K562 (cell line): ENCODE measurements around the gene PMF1. TPM values are rescaled to one million over a fixed set of nuclear protein-coding genes. Genes with fewer than 3 reads are reported as not detected.

Source experiments
- ATAC-seq: fragments of 200-7000 bp; cut with Tn5 transposase; 3 replicates; pipeline ENCODE4 v1.9.1; 2020; ENCODE audit warnings: moderate library complexity
- BruUV-seq: library from RNA; stranded (reverse); fragments of 400-500 nt; replicated peaks from 2 replicates; lab custom pipeline; 2021; lab: Mats Ljungman, UMichigan
- CTCF ChIA-PET: fragments of 300-600 bp; formaldehyde crosslinking; extraction: SDS; loops from one replicate; lab custom pipeline; 2021; ENCODE audit warnings: low intra/inter-chr PET ratio; lab: Yijun Ruan, JAX
- POLR2A ChIA-PET: fragments of 300-600, 350-650 bp; sonication (Branson Sonifier 250); formaldehyde crosslinking; extraction: SDS; loops from one replicate; lab custom pipeline; 2021; ENCODE audit warnings: antibody characterized with exemption, inconsistent platforms; lab: Yijun Ruan, JAX
- DNase-seq, 4 experiments: peaks; one replicate each; pipeline versions ENCODE4 v3.0.0 to v3.0.0-alpha.2; 2011 to 2018; ENCODE audit warnings: low spot score in 3 of 4, mixed read lengths in 3 of 4; ENCODE audit errors: extremely low read depth in 1 of 4
- FAIRE-seq: peaks from 2 replicates; lab custom pipeline; 2011; peaks lifted over from hg19 to GRCh38; lab: Jason Lieb, UNC
- H2AFZ ChIP-seq: 2 replicates; pipeline ENCODE4 v1.6.0; 2011; ENCODE audit warnings: low read depth, low read length, control low read depth, inconsistent platforms
- H3K27ac ChIP-seq: fragments of 200-600 bp; 3 replicates; pipeline ENCODE4 v1.8.0; 2011; ENCODE audit warnings: low read depth, mild to moderate bottlenecking, control low read depth, inconsistent platforms, low read length, moderate library complexity, mixed read lengths; ENCODE audit errors: extremely low read depth
- H3K27me3 ChIP-seq, 2 experiments: fragments of 300-600 bp in 1 of 2; 2 replicates in 1 of 2; 3 replicates in 1 of 2; pipeline versions ENCODE4 v1.6.0 to v1.8.0; 2011; ENCODE audit warnings: inconsistent platforms in 2 of 2, low read length in 2 of 2, mild to moderate bottlenecking in 1 of 2, mixed read lengths in 1 of 2, moderate library complexity in 1 of 2; ENCODE audit not compliant: control insufficient read depth in 2 of 2, insufficient read depth in 2 of 2
- H3K36me3 ChIP-seq: fragments of 300-600 bp; 3 replicates; pipeline ENCODE4 v1.8.0; 2011; ENCODE audit warnings: mild to moderate bottlenecking, low read length, inconsistent platforms; ENCODE audit not compliant: control insufficient read depth, insufficient read depth
- H3K4me1 ChIP-seq, 2 experiments: fragments of 200-600 bp in 1 of 2; replicated peaks in 1 of 2; 2 replicates in 1 of 2; 3 replicates in 1 of 2; pipeline versions ENCODE4 v1.5.1 to v1.8.0; 2011; ENCODE audit warnings: inconsistent platforms in 2 of 2, low read length in 2 of 2, mild to moderate bottlenecking in 1 of 2, mixed read lengths in 1 of 2, moderate library complexity in 1 of 2; ENCODE audit not compliant: control insufficient read depth in 2 of 2, insufficient read depth in 2 of 2
- H3K4me2 ChIP-seq: 2 replicates; pipeline ENCODE4 v1.6.1; 2011; ENCODE audit warnings: low read length, control low read depth, inconsistent platforms, mixed read lengths; ENCODE audit not compliant: insufficient read depth
- H3K4me3 ChIP-seq: fragments of 200-600 bp; sonication (generic), shearing (Covaris generic); 2 replicates; pipeline ENCODE4 v1.5.1; 2016; ENCODE audit warnings: control low read depth, inconsistent platforms
- H3K79me2 ChIP-seq: fragments of 200-600 bp; 3 replicates; pipeline ENCODE4 v1.8.0; 2011; ENCODE audit warnings: low read length, inconsistent platforms; ENCODE audit not compliant: control insufficient read depth, insufficient read depth
- H3K9ac ChIP-seq, 2 experiments: 2 replicates each; pipeline versions ENCODE4 v1.6.0 to v1.6.1; 2011; ENCODE audit warnings: low read depth in 2 of 2, low read length in 2 of 2, control low read depth in 1 of 2, inconsistent platforms in 1 of 2, mild to moderate bottlenecking in 1 of 2, mixed read lengths in 1 of 2; ENCODE audit not compliant: insufficient read depth in 1 of 2
- H3K9me1 ChIP-seq: one replicate; pipeline ENCODE4 v1.6.0; 2011; ENCODE audit warnings: inconsistent platforms, mild to moderate bottlenecking, low read length, moderate library complexity; ENCODE audit not compliant: control insufficient read depth, insufficient read depth
- H3K9me3 ChIP-seq: replicated peaks from 2 replicates; pipeline ENCODE4 v1.5.1; 2011; ENCODE audit warnings: low read depth, low read length, inconsistent platforms; ENCODE audit not compliant: control insufficient read depth, insufficient read depth
- H4K20me1 ChIP-seq: replicated peaks from 2 replicates; pipeline ENCODE4 v1.6.1; 2011; ENCODE audit warnings: low read length, inconsistent platforms, mixed read lengths; ENCODE audit not compliant: control insufficient read depth, insufficient read depth
- GABPA ChIP-seq: fragments of 200-800 bp; sonication (Bioruptor generic); conservative IDR thresholded peaks from 2 replicates; pipeline ENCODE4 v1.6.1; 2016; ENCODE audit warnings: low read depth, missing genetic modification characterization, missing compliant biosample characterization
- HSF4 ChIP-seq: fragments of 250-450 bp; sonication (Bioruptor Pico); IDR thresholded peaks from 2 replicates; pipeline ENCODE4 v2.1.2; 2022; ENCODE audit warnings: mild to moderate bottlenecking, moderate library complexity, borderline replicate concordance
- MAFF ChIP-seq: IDR thresholded peaks from 2 replicates; pipeline ENCODE4 v1.6.1; 2012; ENCODE audit warnings: low read length, improper control_type of control experiment
- PHF20 ChIP-seq: fragments of 450-650 bp; IDR thresholded peaks from 2 replicates; pipeline ENCODE4 v1.6.1; 2018; ENCODE audit not compliant: partially characterized antibody
- SIN3A ChIP-seq, 2 experiments: fragments of 150-350 bp in 1 of 2; IDR thresholded peaks; 2 replicates each; pipeline ENCODE4 v1.6.1; 2011 to 2016; ENCODE audit warnings: borderline replicate concordance in 2 of 2, low read depth in 2 of 2, low read length in 2 of 2, mild to moderate bottlenecking in 2 of 2, moderate library complexity in 2 of 2; ENCODE audit not compliant: control insufficient read depth in 1 of 2
- SNIP1 ChIP-seq: fragments of 450-650 bp; IDR thresholded peaks from 2 replicates; pipeline ENCODE4 v1.7.1; 2017; ENCODE audit warnings: low read depth, mild to moderate bottlenecking
- ZMIZ1 ChIP-seq, 2 experiments: fragments of 150-350 bp in 1 of 2; IDR thresholded peaks; 2 replicates each; pipeline ENCODE4 v1.6.1; 2012 to 2016; ENCODE audit warnings: low read depth in 2 of 2, low read length in 2 of 2, mild to moderate bottlenecking in 1 of 2, moderate library complexity in 1 of 2
- ZNF197 ChIP-seq: fragments of 200-800 bp; sonication (Bioruptor generic); IDR thresholded peaks from 2 replicates; pipeline ENCODE4 v1.6.1; 2016; ENCODE audit warnings: low read depth, missing genetic modification characterization, missing compliant biosample characterization
- ZNF324 ChIP-seq: fragments of 250-450 bp; sonication (Bioruptor Pico); IDR thresholded peaks from 2 replicates; pipeline ENCODE4 v1.4.0; 2020; ENCODE audit warnings: mild to moderate bottlenecking
- WGBS: fragments of 100-300 bp; shearing (Covaris generic); methylation state at CpG from one replicate; pipeline ENCODE4 v1.1.6; 2016; ENCODE audit warnings: low coverage, mixed read lengths; ENCODE audit not compliant: insufficient coverage; ENCODE audit errors: missing lambda C conversion rate; 5-methylcytosine and 5-hydroxymethylcytosine counted together
- in situ Hi-C: fragments of 300-500 bp; cut with MboI; formaldehyde crosslinking; loops from 4 replicates; pipeline ENCODE4 v1.15.0; 2018; ENCODE audit warnings: inconsistent platforms, mixed read lengths
- intact Hi-C: fragments of 100-400 bp; cut with micrococcal nuclease; formaldehyde crosslinking; loops from 2 replicates; pipeline ENCODE4 v1.14.2; 2022
- polyA plus RNA-seq, 8 experiments: library from polyadenylated mRNA; depleted of rRNA in 4 of 8; stranded (reverse) in 5 of 8; unstranded in 3 of 8; fragments of >200 nt; fragmentation: Nextera tagmentation in 2 of 8; fragmentation: Illumina TruSeq in 1 of 8; extraction: Ambion mirVana in 2 of 8; extraction: Trizol in 1 of 8; gene quantifications; 2 replicates each; pipeline versions ENCODE4 v1.2.1 to v1.2.3, GENCODE V29; 2011 to 2014; ENCODE audit warnings: inconsistent platforms in 1 of 8, missing spikeins in 1 of 8
- total RNA-seq, 7 experiments: library from RNA; depleted of rRNA in 6 of 7; stranded (reverse); fragments of >200 nt in 6 of 7; fragmentation: Illumina TruSeq in 2 of 7; extraction: Trizol in 2 of 7; gene quantifications; 2 replicates each; pipeline versions ENCODE4 v1.2.1 to v1.2.3, GENCODE V29; 2011 to 2021; ENCODE audit warnings: low replicate concordance in 1 of 7
- TF ChIP-seq, protein P1 (sequence below): sonication (generic); formaldehyde crosslinking; IDR thresholded peaks from 2 replicates; pipeline ENCODE4 v1.8.0; 2023; ENCODE audit warnings: missing genetic modification reagents, mild to moderate bottlenecking, borderline replicate concordance

The PMF1 gene
- total and polyA plus RNA-seq, 9 of the 15 experiments (the other 6 are each of a cell fraction or from before 2014, with no cell fraction given), result 9.4 to 92.9 (median 71.0) TPM

- Histone ChIP-seq H3K27ac (peak overlapping the region; percentile 100), H3K27me3 (no peaks in the 10 kb centered on the region), H3K4me1 (peaks cover 11 to 17% of the 10 kb centered on the region in 2 experiments; a peak in 4 of 5 replicates), H3K79me2 (peaks cover 31% of the 10 kb centered on the region), H3K9me1 (no peaks in the 10 kb centered on the region), H3K36me3 (peaks cover 47% of the 10 kb centered on the region; the same call in 2 of the 3 replicates), H3K4me2 (peak overlapping the region; percentile 97), H3K9ac (peak overlapping the region; percentile 80 to 99), H3K9me3 (no peaks in the 10 kb centered on the region), H3K4me3 (peak overlapping the region; percentile 78), H4K20me1 (no peaks in the 10 kb centered on the region), H2AFZ (peak overlapping the region; percentile 35)
- no TSS peak for BruUV-seq
- CTCF ChIA-PET, result no interaction called here
- WGBS, result 17% methylated on average over 16 of the region's 16 CpGs
- ATAC-seq (no peak), DNase-seq (peak; percentile 44 to 61 (median 48)), FAIRE-seq (no peak)
- POLR2A ChIA-PET, result interaction anchor here (0.6 to 2.9 kb wide), 13 partner anchors 8 to 612 kb away, joined by 3 to 62 read pairs (median 5); partner anchors contain the start of genes KHDC4, SLC25A44, SMG5 and TMEM79
- in situ Hi-C loops (no loop called here), intact Hi-C loops (loop anchor here (5.0 kb wide), 1 partner anchor 67 kb away; no protein-coding TSS in a partner anchor)
- no peak for TF ChIP-seq ZMIZ1 (IDR thresholded peaks at IDR 0.05; ENCODE audit: low read depth in 2 of 2, low read length in 2 of 2)
- TF ChIP-seq PHF20, result no peak
- no peak for TF ChIP-seq SIN3A (IDR thresholded peaks at IDR 0.05; ENCODE audit: borderline replicate concordance in 2 of 2, control insufficient read depth in 1 of 2, low read depth in 2 of 2, low read length in 2 of 2)
- TF ChIP-seq SNIP1, result no peak
- no peak for TF ChIP-seq HSF4 (CRISPR knock-in tag)
- TF ChIP-seq ZNF324, result no peak
- TF ChIP-seq MAFF, result peak; percentile 89
- TF ChIP-seq, protein P1, sequence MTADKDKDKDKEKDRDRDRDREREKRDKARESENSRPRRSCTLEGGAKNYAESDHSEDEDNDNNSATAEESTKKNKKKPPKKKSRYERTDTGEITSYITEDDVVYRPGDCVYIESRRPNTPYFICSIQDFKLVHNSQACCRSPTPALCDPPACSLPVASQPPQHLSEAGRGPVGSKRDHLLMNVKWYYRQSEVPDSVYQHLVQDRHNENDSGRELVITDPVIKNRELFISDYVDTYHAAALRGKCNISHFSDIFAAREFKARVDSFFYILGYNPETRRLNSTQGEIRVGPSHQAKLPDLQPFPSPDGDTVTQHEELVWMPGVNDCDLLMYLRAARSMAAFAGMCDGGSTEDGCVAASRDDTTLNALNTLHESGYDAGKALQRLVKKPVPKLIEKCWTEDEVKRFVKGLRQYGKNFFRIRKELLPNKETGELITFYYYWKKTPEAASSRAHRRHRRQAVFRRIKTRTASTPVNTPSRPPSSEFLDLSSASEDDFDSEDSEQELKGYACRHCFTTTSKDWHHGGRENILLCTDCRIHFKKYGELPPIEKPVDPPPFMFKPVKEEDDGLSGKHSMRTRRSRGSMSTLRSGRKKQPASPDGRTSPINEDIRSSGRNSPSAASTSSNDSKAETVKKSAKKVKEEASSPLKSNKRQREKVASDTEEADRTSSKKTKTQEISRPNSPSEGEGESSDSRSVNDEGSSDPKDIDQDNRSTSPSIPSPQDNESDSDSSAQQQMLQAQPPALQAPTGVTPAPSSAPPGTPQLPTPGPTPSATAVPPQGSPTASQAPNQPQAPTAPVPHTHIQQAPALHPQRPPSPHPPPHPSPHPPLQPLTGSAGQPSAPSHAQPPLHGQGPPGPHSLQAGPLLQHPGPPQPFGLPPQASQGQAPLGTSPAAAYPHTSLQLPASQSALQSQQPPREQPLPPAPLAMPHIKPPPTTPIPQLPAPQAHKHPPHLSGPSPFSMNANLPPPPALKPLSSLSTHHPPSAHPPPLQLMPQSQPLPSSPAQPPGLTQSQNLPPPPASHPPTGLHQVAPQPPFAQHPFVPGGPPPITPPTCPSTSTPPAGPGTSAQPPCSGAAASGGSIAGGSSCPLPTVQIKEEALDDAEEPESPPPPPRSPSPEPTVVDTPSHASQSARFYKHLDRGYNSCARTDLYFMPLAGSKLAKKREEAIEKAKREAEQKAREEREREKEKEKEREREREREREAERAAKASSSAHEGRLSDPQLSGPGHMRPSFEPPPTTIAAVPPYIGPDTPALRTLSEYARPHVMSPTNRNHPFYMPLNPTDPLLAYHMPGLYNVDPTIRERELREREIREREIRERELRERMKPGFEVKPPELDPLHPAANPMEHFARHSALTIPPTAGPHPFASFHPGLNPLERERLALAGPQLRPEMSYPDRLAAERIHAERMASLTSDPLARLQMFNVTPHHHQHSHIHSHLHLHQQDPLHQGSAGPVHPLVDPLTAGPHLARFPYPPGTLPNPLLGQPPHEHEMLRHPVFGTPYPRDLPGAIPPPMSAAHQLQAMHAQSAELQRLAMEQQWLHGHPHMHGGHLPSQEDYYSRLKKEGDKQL (CRISPR knock-in tag), result no peak
- no peak for TF ChIP-seq GABPA (tag)
- no peak for TF ChIP-seq ZNF197 (CRISPR knock-in tag)
These were observed 1.4 kb downstream of the PMF1 start for GRCh38 chr1:156214024-156214748.
